ENCODE measurements around the gene PORCN. TPM values are rescaled to one million over a fixed set of nuclear protein-coding genes. Genes with fewer than 3 reads are reported as not detected.

PORCN gene
- total RNA-seq, 1 experiment from 2014 or later, result 4.6 TPM

DNA sequence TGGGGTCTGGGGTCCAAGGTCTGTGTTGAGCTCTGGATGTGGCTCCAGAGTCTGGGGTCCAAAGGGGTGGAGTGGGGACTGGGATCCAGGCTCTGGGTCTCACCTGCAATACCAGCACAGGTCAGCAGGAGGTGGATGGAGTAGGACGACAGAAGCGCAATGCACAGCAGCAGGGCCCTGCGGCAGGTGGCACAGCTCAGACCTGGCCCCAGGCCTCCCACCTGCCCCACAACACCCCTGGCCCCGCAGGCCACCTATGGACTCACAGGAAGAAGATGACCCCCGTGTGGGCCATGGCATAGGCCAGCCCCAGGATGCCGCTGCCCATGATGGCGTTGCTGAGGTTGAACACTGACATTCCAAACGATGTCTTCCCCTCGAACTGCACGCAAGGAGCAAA is 42.1 kb upstream of the PORCN start:
- Histone ChIP-seq H3K36me3 (ENCODE audit: control insufficient read depth, insufficient read depth, low read length) (no peaks in the 10 kb centered on the region), H3K9me3 (no peaks in the 10 kb centered on the region), H3K4me3 (ENCODE audit: low read depth, low read length) (no peak overlapping the region), H3K27me3 (replicated peaks; ENCODE audit: control insufficient read depth, insufficient read depth, low read length) (no peaks in the 10 kb centered on the region), H3K4me1 (no peaks in the 10 kb centered on the region)
- no TSS peak for BruUV-seq (replicated peaks)
- CTCF ChIA-PET, result no interaction called here
- no peaks in the 10 kb centered on the region for H3K9me3 Mint-ChIP-seq (ENCODE audit: unreplicated experiment)
- no peak for DNase-seq
- POLR2A ChIA-PET, result no interaction called here
- H3K4me1 Mint-ChIP-seq (ENCODE audit: low read depth, unreplicated experiment), result peaks cover 17% of the 10 kb centered on the region
- no peaks in the 10 kb centered on the region for H3K27me3 Mint-ChIP-seq (ENCODE audit: insufficient read depth, unreplicated experiment)
- no peak overlapping the region for H3K27ac Mint-ChIP-seq (ENCODE audit: unreplicated experiment)
- intact Hi-C loops (cut with micrococcal nuclease; ENCODE audit: unreplicated experiment), result no loop called here
- H3K36me3 Mint-ChIP-seq (ENCODE audit: insufficient read depth, unreplicated experiment), result no peaks in the 10 kb centered on the region
- TF ChIP-seq, protein P1, sequence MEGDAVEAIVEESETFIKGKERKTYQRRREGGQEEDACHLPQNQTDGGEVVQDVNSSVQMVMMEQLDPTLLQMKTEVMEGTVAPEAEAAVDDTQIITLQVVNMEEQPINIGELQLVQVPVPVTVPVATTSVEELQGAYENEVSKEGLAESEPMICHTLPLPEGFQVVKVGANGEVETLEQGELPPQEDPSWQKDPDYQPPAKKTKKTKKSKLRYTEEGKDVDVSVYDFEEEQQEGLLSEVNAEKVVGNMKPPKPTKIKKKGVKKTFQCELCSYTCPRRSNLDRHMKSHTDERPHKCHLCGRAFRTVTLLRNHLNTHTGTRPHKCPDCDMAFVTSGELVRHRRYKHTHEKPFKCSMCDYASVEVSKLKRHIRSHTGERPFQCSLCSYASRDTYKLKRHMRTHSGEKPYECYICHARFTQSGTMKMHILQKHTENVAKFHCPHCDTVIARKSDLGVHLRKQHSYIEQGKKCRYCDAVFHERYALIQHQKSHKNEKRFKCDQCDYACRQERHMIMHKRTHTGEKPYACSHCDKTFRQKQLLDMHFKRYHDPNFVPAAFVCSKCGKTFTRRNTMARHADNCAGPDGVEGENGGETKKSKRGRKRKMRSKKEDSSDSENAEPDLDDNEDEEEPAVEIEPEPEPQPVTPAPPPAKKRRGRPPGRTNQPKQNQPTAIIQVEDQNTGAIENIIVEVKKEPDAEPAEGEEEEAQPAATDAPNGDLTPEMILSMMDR (IDR thresholded peaks at IDR 0.05; ENCODE audit: insufficient read depth in 1 of 2, low read depth in 1 of 2, low read length in 1 of 2, severe bottlenecking in 1 of 2, unreplicated experiment in 1 of 2), result peak in 1 of 2 experiments; percentile 4
- H3K4me3 Mint-ChIP-seq (ENCODE audit: unreplicated experiment), result no peak overlapping the region

GRCh38 chrX:48467281-48467761 is 41.5 kb upstream of the PORCN start:
- Histone ChIP-seq H3K4me1 (no peaks in the 10 kb centered on the region), H3K36me3 (ENCODE audit: control insufficient read depth, insufficient read depth, low read length) (no peaks in the 10 kb centered on the region), H3K4me3 (ENCODE audit: low read depth, low read length) (no peak overlapping the region), H3K27me3 (replicated peaks; ENCODE audit: control insufficient read depth, insufficient read depth, low read length) (no peaks in the 10 kb centered on the region), H3K9me3 (no peaks in the 10 kb centered on the region)
- no peak for DNase-seq
- ChIA-PET CTCF (no interaction called here), POLR2A (no interaction called here)
- intact Hi-C loops (cut with micrococcal nuclease; ENCODE audit: unreplicated experiment), result no loop called here
- BruUV-seq (replicated peaks), result no TSS peak
- peaks cover 19% of the 10 kb centered on the region for H3K4me1 Mint-ChIP-seq (ENCODE audit: low read depth, unreplicated experiment)
- H3K4me3 Mint-ChIP-seq (ENCODE audit: unreplicated experiment), result no peak overlapping the region
- TF ChIP-seq, protein P1 (IDR thresholded peaks at IDR 0.05; ENCODE audit: insufficient read depth in 1 of 2, low read depth in 1 of 2, low read length in 1 of 2, severe bottlenecking in 1 of 2, unreplicated experiment in 1 of 2), result no peak
- H3K9me3 Mint-ChIP-seq (ENCODE audit: unreplicated experiment), result no peaks in the 10 kb centered on the region
- H3K27ac Mint-ChIP-seq (ENCODE audit: unreplicated experiment), result no peak overlapping the region
- no peaks in the 10 kb centered on the region for H3K36me3 Mint-ChIP-seq (ENCODE audit: insufficient read depth, unreplicated experiment)
- H3K27me3 Mint-ChIP-seq (ENCODE audit: insufficient read depth, unreplicated experiment), result no peaks in the 10 kb centered on the region

DNA sequence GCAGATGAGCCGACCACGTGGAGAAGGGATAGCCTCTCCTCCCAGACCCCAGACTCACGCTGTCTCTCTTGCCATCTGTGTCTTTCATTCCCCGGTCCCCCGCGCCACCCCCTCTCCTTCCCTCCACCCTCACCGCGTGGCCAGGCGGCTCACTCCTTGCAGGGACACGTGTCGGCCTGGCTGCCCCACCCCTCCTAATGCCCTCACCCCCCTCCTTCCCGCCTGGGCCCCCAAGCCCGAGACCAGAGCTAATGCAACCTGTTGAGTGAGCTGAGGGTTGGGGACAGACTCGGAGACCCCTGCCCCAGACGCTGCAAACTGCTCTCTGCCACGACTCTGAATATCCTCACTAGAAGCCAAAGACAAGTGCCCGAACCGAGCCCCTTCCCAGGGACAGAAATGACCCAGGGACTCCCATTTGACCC is 40.5 kb upstream of the PORCN start:
- no peaks in the 10 kb centered on the region for H3K4me1 ChIP-seq
- Mint-ChIP-seq H3K27ac (ENCODE audit: unreplicated experiment) (no peak overlapping the region), H3K4me3 (ENCODE audit: unreplicated experiment) (no peak overlapping the region), H3K36me3 (ENCODE audit: insufficient read depth, unreplicated experiment) (peaks cover 5% of the 10 kb centered on the region), H3K9me3 (ENCODE audit: unreplicated experiment) (no peaks in the 10 kb centered on the region), H3K27me3 (ENCODE audit: insufficient read depth, unreplicated experiment) (no peaks in the 10 kb centered on the region), H3K4me1 (ENCODE audit: low read depth, unreplicated experiment) (peaks cover 19% of the 10 kb centered on the region)
- no peaks in the 10 kb centered on the region for H3K27me3 ChIP-seq (replicated peaks; ENCODE audit: control insufficient read depth, insufficient read depth, low read length)
- no peak overlapping the region for H3K4me3 ChIP-seq (ENCODE audit: low read depth, low read length)
- CTCF ChIA-PET, result no interaction called here
- H3K36me3 ChIP-seq (ENCODE audit: control insufficient read depth, insufficient read depth, low read length), result no peaks in the 10 kb centered on the region
- TF ChIP-seq, protein P1 (IDR thresholded peaks at IDR 0.05; ENCODE audit: insufficient read depth in 1 of 2, low read depth in 1 of 2, low read length in 1 of 2, severe bottlenecking in 1 of 2, unreplicated experiment in 1 of 2), result no peak
- BruUV-seq (replicated peaks), result no TSS peak
- POLR2A ChIA-PET, result no interaction called here
- H3K9me3 ChIP-seq, result no peaks in the 10 kb centered on the region
- intact Hi-C loops (cut with micrococcal nuclease; ENCODE audit: unreplicated experiment), result no loop called here
- DNase-seq, result no peak

All from Caco-2 (cell line).